Type B pancreatic cell (in vitro differentiated cells): ENCODE measurements around the gene MGAT5. TPM values are rescaled to one million over a fixed set of nuclear protein-coding genes. Genes with fewer than 3 reads are reported as not detected.

ENCODE experiments used
- DNase-seq: peaks from one replicate; pipeline ENCODE4 v3.0.0; 2021; ENCODE audit warnings: mixed read lengths; ENCODE audit not compliant: unreplicated experiment; ENCODE audit errors: extremely low spot score
- H3K27ac Mint-ChIP-seq: 2 replicates; pipeline ENCODE4 v1.8.0; 2021; ENCODE audit warnings: mild to moderate bottlenecking, mixed read lengths
- H3K27me3 Mint-ChIP-seq: 2 replicates; pipeline ENCODE4 v1.8.0; 2021; ENCODE audit warnings: mixed read lengths
- H3K36me3 Mint-ChIP-seq: 2 replicates; pipeline ENCODE4 v1.8.0; 2021; ENCODE audit warnings: mixed read lengths
- H3K4me1 Mint-ChIP-seq: one replicate; pipeline ENCODE4 v1.8.0; 2021; ENCODE audit warnings: mixed read lengths; ENCODE audit not compliant: unreplicated experiment
- H3K4me3 Mint-ChIP-seq: 2 replicates; pipeline ENCODE4 v1.8.0; 2021; ENCODE audit warnings: mild to moderate bottlenecking, mixed read lengths
- H3K9me3 Mint-ChIP-seq: 2 replicates; pipeline ENCODE4 v1.8.0; 2021; ENCODE audit warnings: mixed read lengths
- total RNA-seq: library from RNA; stranded (reverse); gene quantifications from 2 replicates; pipeline ENCODE4 v1.2.1, GENCODE V29; 2021; ENCODE audit warnings: low replicate concordance
- TF ChIP-seq, protein P1 (sequence below): fragments of 200-600 bp; sonication (generic); conservative IDR thresholded peaks from 2 replicates; pipeline ENCODE4 v1.5.0; 2021; ENCODE audit warnings: antibody characterized with exemption, mild to moderate bottlenecking

Gene MGAT5
- total RNA-seq, 1 donor from 2014 or later, result 37.2 TPM

DNA sequence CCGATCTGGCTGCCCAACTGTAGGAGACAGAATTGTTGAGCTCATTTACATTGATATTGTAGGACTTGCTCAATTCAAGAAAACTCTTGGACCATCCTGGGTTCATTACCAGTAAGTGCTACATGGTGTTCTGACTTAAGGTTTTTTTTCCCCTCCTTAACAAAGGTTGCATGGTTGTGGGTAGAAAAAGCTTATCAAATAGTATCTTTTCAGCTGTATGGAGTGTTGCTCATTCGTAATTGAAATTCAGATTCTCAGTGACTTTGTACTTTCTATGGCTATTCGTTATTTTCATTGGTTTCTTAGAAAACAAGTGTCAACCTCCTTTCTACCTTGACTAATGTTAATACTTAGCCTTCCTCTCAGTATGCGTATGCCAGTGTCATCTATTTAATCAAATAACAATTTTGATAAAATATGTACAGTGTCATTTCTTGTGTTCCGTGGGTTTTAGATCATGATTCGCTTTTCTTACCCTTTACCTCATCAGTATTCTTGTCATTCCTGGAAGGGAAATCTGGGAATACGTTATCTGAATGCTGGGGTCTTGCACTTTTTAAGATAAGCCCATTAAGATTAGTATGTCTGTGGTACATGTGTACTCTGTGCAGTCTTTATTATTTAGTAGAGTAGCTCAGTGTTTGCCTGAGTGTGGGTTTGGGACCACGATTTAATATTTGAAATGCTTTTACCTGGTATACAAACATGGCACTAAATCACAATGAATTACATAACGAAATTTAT is 91.3 kb downstream of the MGAT5 start:
- Mint-ChIP-seq H3K9me3 (no peaks in the 10 kb centered on the region), H3K36me3 (peaks cover 13% of the 10 kb centered on the region), H3K27me3 (no peaks in the 10 kb centered on the region), H3K27ac (no peak overlapping the region), H3K4me3 (no peak overlapping the region), H3K4me1 (no peaks in the 10 kb centered on the region)
- TF ChIP-seq, protein P1, sequence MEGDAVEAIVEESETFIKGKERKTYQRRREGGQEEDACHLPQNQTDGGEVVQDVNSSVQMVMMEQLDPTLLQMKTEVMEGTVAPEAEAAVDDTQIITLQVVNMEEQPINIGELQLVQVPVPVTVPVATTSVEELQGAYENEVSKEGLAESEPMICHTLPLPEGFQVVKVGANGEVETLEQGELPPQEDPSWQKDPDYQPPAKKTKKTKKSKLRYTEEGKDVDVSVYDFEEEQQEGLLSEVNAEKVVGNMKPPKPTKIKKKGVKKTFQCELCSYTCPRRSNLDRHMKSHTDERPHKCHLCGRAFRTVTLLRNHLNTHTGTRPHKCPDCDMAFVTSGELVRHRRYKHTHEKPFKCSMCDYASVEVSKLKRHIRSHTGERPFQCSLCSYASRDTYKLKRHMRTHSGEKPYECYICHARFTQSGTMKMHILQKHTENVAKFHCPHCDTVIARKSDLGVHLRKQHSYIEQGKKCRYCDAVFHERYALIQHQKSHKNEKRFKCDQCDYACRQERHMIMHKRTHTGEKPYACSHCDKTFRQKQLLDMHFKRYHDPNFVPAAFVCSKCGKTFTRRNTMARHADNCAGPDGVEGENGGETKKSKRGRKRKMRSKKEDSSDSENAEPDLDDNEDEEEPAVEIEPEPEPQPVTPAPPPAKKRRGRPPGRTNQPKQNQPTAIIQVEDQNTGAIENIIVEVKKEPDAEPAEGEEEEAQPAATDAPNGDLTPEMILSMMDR, result no peak
- no peak for DNase-seq

DNA sequence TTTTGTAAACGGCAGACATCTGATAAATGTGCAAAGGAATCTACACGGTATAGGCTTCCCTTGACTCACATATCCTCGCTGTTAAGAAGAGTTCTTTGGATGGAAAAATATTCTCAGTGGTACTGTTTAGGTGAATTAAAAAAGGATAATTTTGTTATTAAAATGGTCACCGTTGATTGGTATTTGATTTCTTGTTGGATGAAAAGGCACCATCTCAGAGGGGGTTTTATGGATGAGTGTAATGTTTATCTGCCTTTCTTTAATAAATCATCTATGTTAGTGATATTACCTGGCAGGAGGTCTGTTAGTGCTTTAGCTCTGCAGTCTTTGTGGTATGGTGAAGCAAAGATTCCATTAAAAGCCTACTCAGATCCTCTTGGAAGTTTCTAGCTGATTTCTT is 92.3 kb downstream of the MGAT5 start:
- no peaks in the 10 kb centered on the region for H3K4me1 Mint-ChIP-seq
- peaks cover 17% of the 10 kb centered on the region for H3K36me3 Mint-ChIP-seq
- H3K27me3 Mint-ChIP-seq, result no peaks in the 10 kb centered on the region
- TF ChIP-seq, protein P1, result no peak
- no peak overlapping the region for H3K27ac Mint-ChIP-seq
- no peaks in the 10 kb centered on the region for H3K9me3 Mint-ChIP-seq
- DNase-seq, result no peak
- H3K4me3 Mint-ChIP-seq, result no peak overlapping the region

DNA sequence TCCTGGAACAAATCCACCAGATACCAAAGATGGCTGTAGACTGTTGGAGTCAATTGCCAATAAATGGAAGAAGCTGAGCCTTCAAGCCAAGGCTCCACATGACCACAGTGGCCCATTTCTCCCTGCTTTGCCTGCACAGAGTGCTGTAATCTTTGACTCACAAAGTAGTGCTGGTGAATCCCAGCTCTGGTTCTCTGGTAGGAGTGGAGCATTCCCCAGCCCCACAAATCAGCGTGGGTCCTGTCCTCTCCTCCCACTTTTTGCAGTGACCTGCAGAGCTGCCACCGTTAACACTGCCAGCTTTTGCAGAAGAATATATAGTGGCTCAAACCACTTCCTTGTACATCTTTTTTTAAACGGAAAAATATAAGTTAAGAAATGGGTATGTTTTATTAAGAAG is 93.9 kb downstream of the MGAT5 start:
- TF ChIP-seq, protein P1, result no peak
- Mint-ChIP-seq H3K27me3 (no peaks in the 10 kb centered on the region), H3K4me3 (no peak overlapping the region), H3K9me3 (no peaks in the 10 kb centered on the region), H3K36me3 (peaks cover 20% of the 10 kb centered on the region), H3K27ac (no peak overlapping the region), H3K4me1 (no peaks in the 10 kb centered on the region)
- no peak for DNase-seq

DNA sequence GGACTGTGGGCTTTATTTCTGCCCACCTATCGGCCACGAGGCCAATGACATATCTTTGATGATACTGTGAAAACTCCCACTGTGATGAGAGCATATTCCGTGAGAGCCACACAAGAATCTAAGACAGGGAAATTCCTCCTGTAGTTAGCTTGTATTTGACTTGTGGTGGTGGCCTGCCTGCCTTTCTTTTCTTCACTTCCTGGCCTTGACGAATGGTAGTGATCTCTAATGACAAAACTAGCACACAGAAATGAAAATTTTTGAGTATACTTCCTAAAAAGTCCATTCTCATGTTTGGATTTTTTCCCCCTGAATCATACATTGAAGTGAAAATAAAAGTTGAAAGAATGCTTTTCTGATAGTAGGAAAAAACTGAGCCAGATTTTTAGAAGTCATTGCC is 94.4 kb downstream of the MGAT5 start:
- no peaks in the 10 kb centered on the region for H3K4me1 Mint-ChIP-seq
- H3K4me3 Mint-ChIP-seq, result no peak overlapping the region
- H3K27me3 Mint-ChIP-seq, result no peaks in the 10 kb centered on the region
- no peaks in the 10 kb centered on the region for H3K9me3 Mint-ChIP-seq
- H3K36me3 Mint-ChIP-seq, result peaks cover 19% of the 10 kb centered on the region
- TF ChIP-seq, protein P1, result no peak
- H3K27ac Mint-ChIP-seq, result no peak overlapping the region
- no peak for DNase-seq

DNA sequence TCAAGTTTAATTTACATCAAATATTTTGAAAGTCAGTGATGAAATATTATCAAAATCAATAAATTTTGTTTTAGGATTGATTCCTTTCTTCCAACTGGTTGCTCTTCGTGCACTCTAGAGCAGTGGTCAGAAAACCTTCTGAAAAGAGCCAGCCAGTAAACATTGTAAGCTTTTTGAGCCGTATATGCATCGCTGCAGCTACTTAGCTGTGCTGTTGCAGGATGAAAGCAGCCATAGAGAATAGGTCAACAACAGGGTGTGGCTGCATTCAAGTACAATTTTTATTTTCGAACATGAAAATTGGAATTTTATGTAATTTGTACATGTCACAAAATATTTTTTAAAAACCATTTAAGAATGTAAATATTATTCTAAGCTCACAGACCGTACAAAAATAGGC is 94.9 kb downstream of the MGAT5 start:
- H3K27ac Mint-ChIP-seq, result no peak overlapping the region
- H3K27me3 Mint-ChIP-seq, result no peaks in the 10 kb centered on the region
- peaks cover 17% of the 10 kb centered on the region for H3K36me3 Mint-ChIP-seq
- no peaks in the 10 kb centered on the region for H3K4me1 Mint-ChIP-seq
- H3K9me3 Mint-ChIP-seq, result no peaks in the 10 kb centered on the region
- DNase-seq, result no peak
- no peak overlapping the region for H3K4me3 Mint-ChIP-seq
- TF ChIP-seq, protein P1, result no peak

DNA sequence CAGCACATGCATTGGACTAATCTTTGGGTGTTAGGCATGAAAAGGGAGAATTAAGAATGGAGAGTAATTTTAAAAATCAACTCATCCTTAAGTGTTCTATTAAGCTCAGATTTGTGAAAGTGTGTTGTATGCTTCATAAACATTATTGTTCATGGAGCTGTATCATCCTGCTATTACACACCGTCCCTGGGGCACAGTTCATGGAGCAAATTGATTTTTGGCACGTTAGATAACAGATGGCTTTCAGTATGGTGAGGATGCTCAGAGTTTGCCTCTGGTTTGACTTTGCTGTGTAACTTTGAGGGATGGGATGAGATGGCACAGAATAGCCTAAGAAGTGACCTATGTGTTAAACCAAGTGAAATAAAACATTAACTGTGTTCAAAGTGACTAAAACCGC is 97.1 kb downstream of the MGAT5 start:
- Mint-ChIP-seq H3K27me3 (no peaks in the 10 kb centered on the region), H3K4me3 (no peak overlapping the region), H3K9me3 (no peaks in the 10 kb centered on the region), H3K4me1 (no peaks in the 10 kb centered on the region), H3K27ac (no peak overlapping the region), H3K36me3 (peaks cover 14% of the 10 kb centered on the region)
- no peak for DNase-seq
- TF ChIP-seq, protein P1, result no peak
